CD4-positive, alpha-beta T cell treated with Interferon alpha-2 for 1 hour (primary cell): Measurements from ENCODE around the gene COL23A1.
"Not testable (repeated sequence)": the region's sequence is repeated elsewhere in the genome, so short reads cannot be mapped to it uniquely, and the experiment has no call there.

Experiments
- DNase-seq, 2 donors: peaks; one replicate each; pipeline ENCODE4 v3.0.0-alpha.2; 2020 to 2022

COL23A1 gene

GRCh38 chr5:178587763-178588611, 2.2 kb downstream of the COL23A1 start:
- no peak for DNase-seq

GRCh38 chr5:178586396-178586795, 3.8 kb downstream of the COL23A1 start:
- no peak for DNase-seq

GRCh38 chr5:178585421-178585820, 4.8 kb downstream of the COL23A1 start:
- DNase-seq: not testable (repeated sequence)

GRCh38 chr5:178583279-178583678, 6.9 kb downstream of the COL23A1 start:
- no peak for DNase-seq

GRCh38 chr5:178582291-178582690, 7.9 kb downstream of the COL23A1 start:
- no peak for DNase-seq

- DNase-seq: no peak
These were observed 8.6 kb downstream of the COL23A1 start for GRCh38 chr5:178581621-178582020.

GRCh38 chr5:178580271-178580955, 9.8 kb downstream of the COL23A1 start:
- no peak for DNase-seq

GRCh38 chr5:178577944-178578343, 12.2 kb downstream of the COL23A1 start:
- DNase-seq: no peak

GRCh38 chr5:178577376-178577839, 12.8 kb downstream of the COL23A1 start:
- no peak for DNase-seq

- no peak for DNase-seq
These were observed 13.4 kb downstream of the COL23A1 start for GRCh38 chr5:178576591-178577351.

- DNase-seq: no peak
These were observed 17.0 kb downstream of the COL23A1 start for GRCh38 chr5:178573216-178573615.

- no peak for DNase-seq
These were observed 17.6 kb downstream of the COL23A1 start for GRCh38 chr5:178572617-178573016.

GRCh38 chr5:178569485-178569884, 20.7 kb downstream of the COL23A1 start:
- DNase-seq: no peak

- no peak for DNase-seq
These were observed 25.2 kb downstream of the COL23A1 start for GRCh38 chr5:178564811-178565550.

GRCh38 chr5:178564397-178564796, 25.8 kb downstream of the COL23A1 start:
- DNase-seq: no peak

- no peak for DNase-seq
These were observed 26.6 kb downstream of the COL23A1 start for GRCh38 chr5:178563621-178564020.

GRCh38 chr5:178561746-178562264, 28.4 kb downstream of the COL23A1 start:
- DNase-seq: no peak

GRCh38 chr5:178560911-178561310, 29.3 kb downstream of the COL23A1 start:
- no peak for DNase-seq

- DNase-seq: no peak
These were observed 32.8 kb downstream of the COL23A1 start for GRCh38 chr5:178557416-178557815.

- DNase-seq: no peak
These were observed 34.4 kb downstream of the COL23A1 start for GRCh38 chr5:178555771-178556211.

- no peak for DNase-seq
These were observed 35.2 kb downstream of the COL23A1 start for GRCh38 chr5:178555005-178555404.

- DNase-seq: no peak
These were observed 35.9 kb downstream of the COL23A1 start for GRCh38 chr5:178554311-178554710.
